DMS53 treated with DMSO at 0.1 percent for 48 hours (cell line): Measurements from ENCODE around the gene TMEM106A.
"Not testable (repeated sequence)": the region's sequence is repeated elsewhere in the genome, so short reads cannot be mapped to it uniquely, and the experiment has no call there.

Experiments used
- DNase-seq: peaks from one replicate; lab custom pipeline; 2025; ENCODE audit not compliant: unreplicated experiment; lab: John Stamatoyannopoulos, UW

Gene TMEM106A

GRCh38 chr17:43215341-43215740 is 3.7 kb downstream of the TMEM106A start:
- no peak for DNase-seq

- DNase-seq = no peak
Measured at GRCh38 chr17:43216369-43216761, 4.7 kb downstream of the TMEM106A start.

DNA sequence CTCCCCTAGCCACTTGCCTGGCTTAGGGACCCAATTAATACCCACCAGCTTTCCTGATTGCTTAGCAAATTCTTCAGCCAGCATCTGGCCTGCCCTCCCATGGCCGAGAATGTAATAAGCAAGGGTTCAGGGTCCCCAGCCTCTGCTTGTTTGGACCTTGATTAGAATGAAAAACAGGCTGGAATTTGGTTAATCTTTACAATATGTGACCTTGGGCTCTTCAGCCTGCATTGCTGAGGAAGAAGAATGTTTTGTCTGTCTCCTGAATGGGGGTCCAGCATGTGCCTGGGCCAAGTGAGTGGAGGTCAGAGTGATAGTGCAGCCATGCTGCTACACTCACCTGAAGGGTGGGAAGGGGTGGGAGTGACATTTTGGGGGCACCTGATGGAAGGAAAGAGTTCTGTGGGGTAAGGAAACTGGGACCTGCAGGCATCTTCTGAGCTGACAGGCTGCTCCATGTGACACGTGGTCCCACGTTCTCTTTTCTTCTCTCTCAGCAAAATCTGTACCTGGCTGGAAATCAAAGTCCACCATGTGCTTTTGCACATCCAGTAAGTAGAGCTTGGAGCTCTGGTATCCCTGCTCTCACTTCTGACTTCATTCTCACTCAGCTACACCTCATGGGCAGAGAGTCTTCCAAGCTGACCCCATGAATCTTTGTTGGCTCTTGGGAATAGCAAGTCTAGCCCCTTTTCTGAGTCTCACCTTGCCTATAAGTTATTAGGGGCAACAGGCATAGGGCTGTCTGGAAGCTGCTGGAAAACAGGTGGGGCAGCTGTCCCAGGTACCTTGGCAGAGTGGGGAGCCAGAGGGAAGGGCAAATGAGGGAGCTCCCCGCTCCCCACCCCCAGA is 5.3 kb downstream of the TMEM106A start:
- DNase-seq = no peak

DNA sequence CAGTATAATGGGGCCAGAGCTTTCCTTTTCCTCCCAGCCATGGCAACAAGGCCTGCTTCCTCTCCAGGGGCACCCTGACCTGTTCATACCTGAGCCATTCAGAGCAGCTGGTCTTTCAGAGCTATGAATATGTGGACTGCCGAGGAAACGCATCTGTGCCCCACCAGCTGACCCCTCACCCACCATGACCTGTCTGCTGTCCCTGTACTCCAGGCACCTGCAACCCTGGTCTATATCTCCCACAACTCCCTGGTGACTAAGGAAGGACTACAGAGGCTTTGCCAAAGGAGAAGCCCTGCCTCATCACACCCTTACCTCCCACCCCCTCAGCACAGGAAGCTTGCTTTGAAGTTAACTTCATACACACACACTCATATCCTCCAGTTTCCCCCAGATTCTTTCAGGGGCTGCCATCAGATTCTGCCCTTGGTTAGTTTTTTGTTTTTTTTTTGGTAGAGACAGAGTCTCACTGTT is 6.0 kb downstream of the TMEM106A start:
- no peak for DNase-seq

DNA sequence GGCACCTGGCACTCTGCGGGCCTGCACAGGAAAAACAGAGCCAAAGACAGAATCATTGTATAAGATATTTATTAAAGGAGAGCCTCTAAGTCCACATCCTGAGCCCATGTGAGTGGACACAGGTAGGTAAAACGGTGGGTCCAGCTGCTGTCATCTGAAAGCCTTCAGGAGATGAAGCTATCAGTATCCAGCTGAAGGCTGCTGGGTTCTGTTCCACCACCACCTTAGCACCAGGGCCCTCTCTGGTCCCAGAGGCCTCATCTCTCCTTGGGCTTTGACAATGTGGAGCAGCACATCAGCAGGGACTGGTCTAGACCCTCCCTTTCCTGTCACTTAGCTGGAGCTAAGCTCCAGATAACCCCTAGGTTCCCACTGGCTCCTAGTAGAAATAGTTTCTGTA is 7.3 kb downstream of the TMEM106A start:
- no peak for DNase-seq

DNA sequence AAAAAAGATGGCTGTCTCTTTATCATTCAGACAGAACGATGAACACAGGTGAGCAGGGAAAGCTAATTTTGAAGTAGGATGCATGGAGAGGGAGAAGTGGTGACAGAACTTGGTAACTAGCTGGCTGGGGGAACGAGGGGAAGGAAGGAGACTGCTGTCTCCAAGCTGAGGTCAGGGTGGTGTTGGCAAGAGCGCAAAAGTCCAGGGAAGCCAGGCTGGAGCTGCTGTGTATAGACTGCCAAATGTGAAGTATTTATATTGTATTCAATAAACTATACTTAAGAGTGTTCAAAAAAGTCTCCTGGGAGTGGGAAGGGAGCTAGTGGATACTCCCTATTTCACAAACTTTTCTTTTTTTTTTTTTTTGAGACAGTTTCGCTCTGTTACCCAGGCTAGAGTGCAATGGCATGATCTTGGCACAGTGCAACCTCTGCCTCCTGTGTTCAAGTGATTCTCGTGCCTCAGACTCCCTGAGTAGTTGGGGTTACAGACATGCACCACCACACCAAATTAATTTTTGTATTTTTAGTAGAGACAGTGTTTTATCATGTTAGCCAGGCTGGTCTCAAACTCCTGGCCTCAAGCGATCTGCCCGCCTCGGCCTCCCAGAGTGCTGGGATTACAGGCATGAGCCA is 8.2 kb downstream of the TMEM106A start:
- DNase-seq = no peak

DNA sequence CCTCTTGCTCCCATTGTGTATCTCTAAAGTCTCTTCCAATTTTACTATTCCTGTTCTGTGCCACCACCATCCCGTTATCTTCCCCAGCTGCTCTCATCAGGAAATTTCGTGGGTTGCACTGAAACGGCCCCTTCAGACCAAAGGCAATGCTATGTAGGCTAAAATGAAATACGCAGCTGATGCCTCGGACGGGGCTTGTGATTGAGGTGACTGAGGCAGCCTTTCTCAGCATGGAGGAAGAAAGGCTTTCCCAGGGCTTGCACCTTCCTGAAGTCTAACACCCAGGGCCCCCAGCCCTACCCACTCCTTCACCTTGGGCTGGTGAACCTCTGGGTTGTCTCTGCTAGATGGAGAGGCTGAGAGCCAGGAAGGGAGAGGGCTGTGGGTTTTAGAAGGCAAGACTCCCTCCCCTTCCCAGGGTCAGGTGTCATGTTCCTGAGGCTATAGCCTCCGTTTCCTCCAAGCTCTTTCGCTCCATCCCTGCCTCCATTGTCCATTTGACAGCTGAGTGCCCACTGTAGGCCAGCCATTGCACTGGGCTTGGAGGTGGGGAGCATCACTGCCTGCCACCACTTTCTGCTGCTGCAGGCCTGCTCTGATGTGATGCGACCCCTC is 8.9 kb downstream of the TMEM106A start:
- no peak for DNase-seq

DNA sequence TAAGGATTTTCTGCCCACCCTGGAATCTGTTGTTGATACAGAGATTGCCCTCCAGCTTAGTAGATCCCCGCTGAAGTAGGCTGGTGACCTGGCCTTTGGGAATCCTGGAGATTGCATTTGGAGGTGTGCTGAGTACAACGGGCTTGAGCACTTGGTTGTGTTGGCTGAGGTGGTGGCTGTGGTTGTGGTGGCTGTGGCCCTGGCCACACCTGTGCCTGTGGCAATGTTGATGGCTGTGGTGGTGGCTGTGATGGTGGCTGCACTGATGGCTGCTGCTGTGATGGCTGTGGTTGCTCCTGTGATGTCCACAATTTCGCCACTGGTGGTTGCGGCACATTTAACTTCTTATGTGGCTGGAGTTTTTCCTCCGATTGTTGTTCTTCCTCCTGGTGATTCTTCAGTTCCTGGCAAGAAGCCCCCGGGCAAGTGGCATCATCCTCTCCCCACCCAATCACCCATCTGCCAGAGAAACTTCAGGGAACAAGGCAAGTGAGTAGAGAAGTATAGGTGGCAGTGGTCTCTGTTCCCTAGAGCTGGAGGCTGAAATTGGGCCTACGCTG is 12.6 kb downstream of the TMEM106A start:
- no peak for DNase-seq

DNA sequence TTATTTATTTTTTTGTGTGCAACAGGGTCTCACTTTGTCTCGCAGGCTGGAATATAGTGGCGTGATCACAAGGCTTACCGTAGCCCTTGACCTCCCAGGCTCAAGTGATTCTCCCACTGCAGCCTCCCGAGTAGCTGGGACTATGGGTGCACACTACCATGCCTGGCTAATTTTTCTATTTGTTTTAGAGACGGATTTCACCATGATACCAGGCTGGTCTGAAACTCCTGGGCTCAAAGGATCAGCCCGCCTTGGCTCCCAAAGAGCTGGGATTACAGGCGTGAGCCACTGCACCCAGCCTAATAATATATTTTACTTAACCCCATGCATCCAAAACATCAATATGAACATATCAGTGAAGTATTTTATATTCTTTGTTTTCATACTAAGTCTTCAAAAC is 14.7 kb downstream of the TMEM106A start:
- DNase-seq = no peak

DNA sequence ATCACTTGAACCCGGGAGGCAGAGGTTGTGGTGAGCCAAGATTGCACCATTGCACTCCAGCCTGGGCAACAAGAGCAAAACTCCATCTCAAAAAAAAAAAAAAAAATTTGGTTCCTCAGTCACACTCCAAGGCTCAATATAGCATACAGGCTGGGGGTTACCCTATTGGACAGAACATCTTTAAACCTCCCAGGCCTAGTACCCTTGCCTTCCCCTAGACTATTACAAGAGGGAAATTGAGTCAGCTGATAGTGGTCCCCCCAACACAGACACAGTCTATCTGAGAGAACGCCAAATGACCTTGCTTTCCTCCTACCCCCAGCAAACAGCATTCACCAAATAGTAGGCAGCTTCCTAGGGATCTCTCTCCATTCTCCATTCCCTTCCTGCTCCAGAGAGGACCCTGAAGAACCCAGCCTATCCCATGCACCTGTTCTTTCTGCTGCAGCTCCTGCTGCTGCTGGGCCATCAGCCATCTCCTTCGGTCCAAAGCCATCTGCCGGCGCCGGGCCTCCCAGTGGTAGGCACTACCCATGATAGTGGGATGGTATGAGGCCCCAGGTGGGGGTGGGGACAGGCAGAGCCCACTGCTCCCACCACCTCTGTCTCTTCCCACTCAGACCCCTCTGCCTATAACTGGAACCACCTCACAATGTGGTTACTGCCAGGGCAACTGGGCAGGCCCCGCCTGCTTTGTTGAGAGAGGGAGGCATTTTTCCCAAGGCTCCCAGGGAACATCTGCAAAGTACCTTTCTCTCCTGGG is 16.5 kb downstream of the TMEM106A start, which contains the start of gene CCDC200:
Gene CCDC200 (minus strand): TSS at position 604 of the 763 bp plus-strand sequence. CDS start 69 bp downstream, at position 535.
- DNase-seq = not testable (repeated sequence)

DNA sequence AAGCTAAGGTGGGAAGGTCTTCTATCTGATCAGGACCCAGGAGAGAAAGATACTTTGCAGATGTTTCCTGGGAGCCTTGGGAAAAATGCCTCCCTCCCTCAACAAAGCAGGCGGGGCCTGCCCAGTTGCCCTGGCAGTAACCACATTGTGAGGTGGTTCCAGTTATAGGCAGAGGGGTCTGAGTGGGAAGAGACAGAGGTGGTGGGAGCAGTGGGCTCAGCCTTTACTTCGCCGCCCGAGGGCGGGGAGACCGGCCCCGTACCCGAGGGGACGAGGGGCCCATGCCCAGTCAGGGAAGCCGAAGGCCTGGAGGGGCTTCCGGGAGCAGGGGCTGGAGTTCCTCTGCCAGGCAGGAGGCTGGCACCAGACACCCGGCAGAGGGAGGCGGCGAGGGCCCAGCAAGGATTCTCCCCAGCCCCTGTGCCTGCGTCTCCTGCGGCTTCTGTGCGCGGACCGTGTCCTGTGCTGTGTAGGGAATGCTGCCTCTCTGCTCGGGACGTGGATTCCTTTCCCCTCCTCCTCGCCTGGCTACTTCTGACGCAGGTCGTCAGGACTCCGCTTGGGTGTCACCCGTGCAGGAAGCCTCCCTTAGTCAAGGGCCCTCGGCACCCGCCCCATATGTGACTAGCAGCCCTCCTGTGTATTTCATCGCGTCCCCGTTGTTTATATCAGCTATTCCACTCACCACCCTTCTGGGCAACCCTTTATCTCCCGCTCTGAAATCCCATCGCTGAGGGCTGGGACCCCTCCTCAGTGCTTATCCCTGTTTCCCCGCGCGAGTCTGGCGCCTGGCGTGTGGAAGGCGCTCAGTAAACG is 19.7 kb downstream of the TMEM106A start:
- not testable (repeated sequence) for DNase-seq

GRCh38 chr17:43232021-43232699 is 20.5 kb downstream of the TMEM106A start:
- DNase-seq = not testable (repeated sequence)

DNA sequence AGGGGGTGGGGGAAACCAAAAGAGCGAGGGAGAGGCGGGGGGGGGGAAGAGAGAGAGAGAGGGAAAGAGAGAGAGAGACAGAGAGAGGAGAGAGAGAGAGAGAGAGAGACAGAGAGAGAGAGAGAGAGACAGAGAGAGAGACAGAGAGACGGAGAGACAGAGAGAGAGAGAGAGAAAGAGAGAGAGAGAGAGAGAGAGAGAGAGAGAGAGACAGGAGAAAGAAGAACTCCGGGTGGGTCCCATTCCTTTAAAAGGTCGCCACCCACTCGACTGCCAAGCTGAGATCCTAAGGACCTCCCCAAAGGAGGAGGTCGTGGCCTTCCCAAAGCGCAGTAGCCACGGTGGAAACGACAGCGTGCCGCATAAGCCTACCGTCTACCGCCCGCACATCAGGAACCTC is 21.6 kb downstream of the TMEM106A start:
- DNase-seq = not testable (repeated sequence)

- DNase-seq = not testable (repeated sequence)
Measured at GRCh38 chr17:43233877-43234276, 22.2 kb downstream of the TMEM106A start, which contains the start of gene RNU2-1. RNU2-1 (minus strand) TSS chr17:43233977.

DNA sequence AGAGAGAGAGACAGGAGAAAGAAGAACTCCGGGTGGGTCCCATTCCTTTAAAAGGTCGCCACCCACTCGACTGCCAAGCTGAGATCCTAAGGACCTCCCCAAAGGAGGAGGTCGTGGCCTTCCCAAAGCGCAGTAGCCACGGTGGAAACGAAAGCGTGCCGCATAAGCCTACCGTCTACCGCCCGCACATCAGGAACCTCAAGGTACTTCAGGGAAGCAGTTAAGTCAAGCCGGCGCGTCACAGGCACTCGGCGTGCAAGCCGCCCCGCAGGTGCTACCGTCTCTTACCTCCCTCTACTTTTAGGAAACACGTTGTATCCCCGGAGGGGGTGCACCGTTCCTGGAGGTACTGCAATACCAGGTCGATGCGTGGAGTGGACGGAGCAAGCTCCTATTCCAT is 27.9 kb downstream of the TMEM106A start:
- DNase-seq = not testable (repeated sequence)

DNA sequence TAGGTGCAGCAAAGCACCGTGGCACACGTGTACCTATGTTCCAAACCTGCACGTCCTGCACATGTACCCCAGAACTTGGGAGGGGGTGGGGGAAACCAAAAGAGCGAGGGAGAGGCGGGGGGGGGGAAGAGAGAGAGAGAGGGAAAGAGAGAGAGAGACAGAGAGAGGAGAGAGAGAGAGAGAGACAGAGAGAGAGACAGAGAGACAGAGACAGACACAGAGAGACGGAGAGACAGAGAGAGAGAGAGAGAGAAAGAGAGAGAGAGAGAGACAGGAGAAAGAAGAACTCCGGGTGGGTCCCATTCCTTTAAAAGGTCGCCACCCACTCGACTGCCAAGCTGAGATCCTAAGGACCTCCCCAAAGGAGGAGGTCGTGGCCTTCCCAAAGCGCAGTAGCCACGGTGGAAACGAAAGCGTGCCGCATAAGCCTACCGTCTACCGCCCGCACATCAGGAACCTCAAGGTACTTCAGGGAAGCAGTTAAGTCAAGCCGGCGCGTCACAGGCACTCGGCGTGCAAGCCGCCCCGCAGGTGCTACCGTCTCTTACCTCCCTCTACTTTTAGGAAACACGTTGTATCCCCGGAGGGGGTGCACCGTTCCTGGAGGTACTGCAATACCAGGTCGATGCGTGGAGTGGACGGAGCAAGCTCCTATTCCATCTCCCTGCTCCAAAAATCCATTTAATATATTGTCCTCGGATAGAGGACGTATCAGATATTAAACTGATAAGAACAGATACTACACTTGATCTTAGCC is 29.1 kb downstream of the TMEM106A start:
- DNase-seq = not testable (repeated sequence)

- not testable (repeated sequence) for DNase-seq
Measured at GRCh38 chr17:43246456-43246855, 34.8 kb downstream of the TMEM106A start.
